SK-N-SH (cell line): ENCODE measurements around the gene LIMS1.

Source experiments
- POLR2AphosphoS5 ChIP-seq: IDR thresholded peaks from 2 replicates; pipeline ENCODE4 v1.6.1; 2012; ENCODE audit warnings: low read depth, low read length
- SIN3A ChIP-seq: IDR thresholded peaks from 2 replicates; pipeline ENCODE4 v1.6.1; 2012; ENCODE audit warnings: low read depth, mild to moderate bottlenecking, low read length, moderate library complexity, borderline replicate concordance
- TEAD4 ChIP-seq: IDR thresholded peaks from 2 replicates; pipeline ENCODE4 v1.4.0; 2012; ENCODE audit warnings: mild to moderate bottlenecking, borderline replicate concordance; ENCODE audit not compliant: insufficient read depth
- TF ChIP-seq, protein P1 (sequence below): fragments of 200-600 bp; sonication (generic); IDR thresholded peaks from 2 replicates; pipeline ENCODE4 v1.6.1; 2017; ENCODE audit warnings: antibody characterized with exemption, mild to moderate bottlenecking, moderate library complexity

DNA sequence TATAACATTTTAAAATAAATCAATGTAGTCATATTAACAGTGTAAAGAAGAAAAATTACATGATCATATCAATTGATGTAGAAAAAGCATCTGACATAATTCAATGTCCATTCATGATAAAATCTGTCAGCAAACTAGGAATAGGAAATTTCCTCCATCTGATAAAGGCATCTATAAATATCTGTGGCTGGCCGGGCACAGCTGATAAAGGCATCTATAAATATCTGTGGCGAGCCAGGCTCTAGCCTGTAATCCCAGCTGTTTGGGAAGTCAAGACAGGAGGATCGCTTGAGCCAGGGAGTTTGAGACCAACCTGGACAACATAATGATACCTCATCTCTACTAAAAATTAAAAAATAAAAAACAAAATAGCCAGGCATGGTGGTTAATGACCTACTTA is 166.9 kb downstream of the LIMS1 start:
- TF ChIP-seq, protein P1, sequence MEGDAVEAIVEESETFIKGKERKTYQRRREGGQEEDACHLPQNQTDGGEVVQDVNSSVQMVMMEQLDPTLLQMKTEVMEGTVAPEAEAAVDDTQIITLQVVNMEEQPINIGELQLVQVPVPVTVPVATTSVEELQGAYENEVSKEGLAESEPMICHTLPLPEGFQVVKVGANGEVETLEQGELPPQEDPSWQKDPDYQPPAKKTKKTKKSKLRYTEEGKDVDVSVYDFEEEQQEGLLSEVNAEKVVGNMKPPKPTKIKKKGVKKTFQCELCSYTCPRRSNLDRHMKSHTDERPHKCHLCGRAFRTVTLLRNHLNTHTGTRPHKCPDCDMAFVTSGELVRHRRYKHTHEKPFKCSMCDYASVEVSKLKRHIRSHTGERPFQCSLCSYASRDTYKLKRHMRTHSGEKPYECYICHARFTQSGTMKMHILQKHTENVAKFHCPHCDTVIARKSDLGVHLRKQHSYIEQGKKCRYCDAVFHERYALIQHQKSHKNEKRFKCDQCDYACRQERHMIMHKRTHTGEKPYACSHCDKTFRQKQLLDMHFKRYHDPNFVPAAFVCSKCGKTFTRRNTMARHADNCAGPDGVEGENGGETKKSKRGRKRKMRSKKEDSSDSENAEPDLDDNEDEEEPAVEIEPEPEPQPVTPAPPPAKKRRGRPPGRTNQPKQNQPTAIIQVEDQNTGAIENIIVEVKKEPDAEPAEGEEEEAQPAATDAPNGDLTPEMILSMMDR, result no peak
- no peak for TF ChIP-seq POLR2AphosphoS5
- no peak for TF ChIP-seq TEAD4
- no peak for TF ChIP-seq SIN3A
